Measurements from ENCODE around the gene SGSM2.
"Not testable (repeated sequence)": the region's sequence is repeated elsewhere in the genome, so short reads cannot be mapped to it uniquely, and the experiment has no call there.

SGSM2 gene

GRCh38 chr17:2312736-2313135 lies 24.6 kb upstream of the SGSM2 start:
- POLR2A ChIA-PET = interaction anchor here (0.7 kb wide), 1 partner anchor 53 kb away, joined by 4 read pairs; no protein-coding TSS in a partner anchor
- no peak for TF ChIP-seq CTCF (IDR thresholded peaks at IDR 0.05; ENCODE audit: control extremely low read depth, extremely low read depth, low read depth, missing control alignments)
- CTCF ChIA-PET = interaction anchor here (1.2 kb wide), 1 partner anchor 279 kb away, joined by 3 read pairs; no protein-coding TSS in a partner anchor
- DNase-seq (ENCODE audit: extremely low spot score) = no peak

- DNase-seq (ENCODE audit: extremely low spot score); CTCF ChIA-PET: not testable (repeated sequence)
- POLR2A ChIA-PET = interaction anchor here (0.9 kb wide), 1 partner anchor 16 kb away, joined by 6 read pairs; no protein-coding TSS in a partner anchor
These were observed 20.4 kb upstream of the SGSM2 start for GRCh38 chr17:2316916-2317205.

DNA sequence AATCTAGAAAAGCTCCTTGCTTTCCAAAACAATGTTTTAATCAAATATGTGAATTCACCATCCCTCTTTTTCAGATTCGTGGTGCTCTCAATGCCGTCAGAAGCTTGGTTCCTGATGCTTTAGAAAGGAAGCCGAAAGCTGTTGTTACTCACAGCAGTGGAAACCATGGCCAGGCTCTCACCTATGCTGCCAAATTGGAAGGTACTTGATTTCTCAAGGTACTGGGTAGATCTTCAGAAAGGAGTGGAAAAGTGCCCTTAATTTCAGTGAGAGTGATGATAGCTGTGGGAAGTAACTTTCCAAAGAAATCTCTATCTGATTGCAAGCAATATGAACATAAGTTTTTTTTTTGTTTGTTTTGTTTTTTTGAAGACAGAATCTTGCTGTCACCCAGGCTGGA lies 19.5 kb upstream of the SGSM2 start:
- DNase-seq (ENCODE audit: extremely low spot score) = no peak
- ChIA-PET CTCF (no interaction called here), POLR2A (interaction anchor here (0.7 kb wide), 1 partner anchor 272 kb away, joined by 7 read pairs; no protein-coding TSS in a partner anchor)
- no peak for TF ChIP-seq CTCF (IDR thresholded peaks at IDR 0.05; ENCODE audit: control extremely low read depth, extremely low read depth, low read depth, missing control alignments)

DNA sequence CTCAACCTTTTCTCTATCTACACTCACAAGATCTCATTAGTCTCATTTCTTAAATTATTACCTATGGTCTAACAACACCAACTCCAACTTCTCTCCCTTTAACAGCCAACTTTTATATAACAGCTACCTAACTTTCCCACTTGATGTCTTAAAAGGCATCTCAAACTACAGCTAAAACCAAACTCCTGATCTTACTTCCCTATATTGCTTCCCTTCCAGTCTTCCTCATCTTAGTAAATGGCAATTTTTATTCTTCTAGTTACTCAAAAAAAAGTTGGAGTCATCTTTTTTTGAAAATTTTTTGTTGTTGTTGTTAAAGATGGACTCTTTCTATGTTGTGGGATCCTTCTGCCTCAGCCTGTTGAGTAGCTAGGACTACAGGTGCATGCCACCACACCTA lies 18.2 kb upstream of the SGSM2 start:
- DNase-seq (ENCODE audit: extremely low spot score) = no peak
- no peak for TF ChIP-seq CTCF (IDR thresholded peaks at IDR 0.05; ENCODE audit: control extremely low read depth, extremely low read depth, low read depth, missing control alignments)
- CTCF ChIA-PET = no interaction called here
- POLR2A ChIA-PET = no interaction called here

DNA sequence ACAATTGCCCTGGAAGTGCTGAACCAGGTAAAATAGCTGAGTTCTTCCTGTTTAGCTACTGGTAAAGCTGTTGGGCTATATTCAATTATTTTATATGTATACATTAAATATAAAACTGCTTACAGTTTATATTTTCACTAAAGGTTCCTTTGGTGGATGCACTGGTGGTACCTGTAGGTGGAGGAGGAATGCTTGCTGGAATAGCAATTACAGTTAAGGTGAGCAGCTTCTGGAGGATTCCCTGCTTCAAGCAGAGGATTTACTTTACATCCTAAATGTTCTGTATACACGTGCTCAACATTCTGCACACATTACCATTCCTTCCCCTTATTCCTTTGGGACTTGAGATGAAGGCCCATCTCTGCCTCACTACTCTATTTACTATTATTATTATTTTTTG lies 15.9 kb upstream of the SGSM2 start:
- POLR2A ChIA-PET = no interaction called here
- CTCF ChIA-PET = interaction anchor here (1.3 to 1.5 kb wide), 2 partner anchors 11 to 15 kb away, joined by 5 to 7 read pairs; partner anchors contain the start of genes SGSM2 and TSR1

GRCh38 chr17:2323629-2324314 lies 13.5 kb upstream of the SGSM2 start:
- ChIA-PET POLR2A (no interaction called here), CTCF (interaction anchor here (1.8 kb wide), 1 partner anchor 15 kb away, joined by 4 read pairs; no protein-coding TSS in a partner anchor)
- DNase-seq (ENCODE audit: extremely low spot score) = no peak
- no peak for TF ChIP-seq CTCF (IDR thresholded peaks at IDR 0.05; ENCODE audit: control extremely low read depth, extremely low read depth, low read depth, missing control alignments)

More for the DNA sequence above, 15.9 kb upstream of the SGSM2 start:
- DNase-seq (ENCODE audit: extremely low spot score) = no peak
- no peak for TF ChIP-seq CTCF (IDR thresholded peaks at IDR 0.05; ENCODE audit: control extremely low read depth, extremely low read depth, low read depth, missing control alignments)

- no peak for TF ChIP-seq CTCF (IDR thresholded peaks at IDR 0.05; ENCODE audit: control extremely low read depth, extremely low read depth, low read depth, missing control alignments)
- POLR2A ChIA-PET = no interaction called here
- no peak for DNase-seq (ENCODE audit: extremely low spot score)
- CTCF ChIA-PET = interaction anchor here (1.0 to 1.9 kb wide), 4 partner anchors 10 to 87 kb away, joined by 3 to 5 read pairs (median 3); no protein-coding TSS in a partner anchor
These were observed 6.0 kb upstream of the SGSM2 start for GRCh38 chr17:2331303-2331702.

Measured in GM10248 (cell line).